Measurements from ENCODE around the gene IGLON5. TPM values are rescaled to one million over a fixed set of nuclear protein-coding genes. Genes with fewer than 3 reads are reported as not detected.

The IGLON5 gene
- total and polyA plus RNA-seq, 2 experiments from 2014 or later = 5.0 to 29.1 TPM

DNA sequence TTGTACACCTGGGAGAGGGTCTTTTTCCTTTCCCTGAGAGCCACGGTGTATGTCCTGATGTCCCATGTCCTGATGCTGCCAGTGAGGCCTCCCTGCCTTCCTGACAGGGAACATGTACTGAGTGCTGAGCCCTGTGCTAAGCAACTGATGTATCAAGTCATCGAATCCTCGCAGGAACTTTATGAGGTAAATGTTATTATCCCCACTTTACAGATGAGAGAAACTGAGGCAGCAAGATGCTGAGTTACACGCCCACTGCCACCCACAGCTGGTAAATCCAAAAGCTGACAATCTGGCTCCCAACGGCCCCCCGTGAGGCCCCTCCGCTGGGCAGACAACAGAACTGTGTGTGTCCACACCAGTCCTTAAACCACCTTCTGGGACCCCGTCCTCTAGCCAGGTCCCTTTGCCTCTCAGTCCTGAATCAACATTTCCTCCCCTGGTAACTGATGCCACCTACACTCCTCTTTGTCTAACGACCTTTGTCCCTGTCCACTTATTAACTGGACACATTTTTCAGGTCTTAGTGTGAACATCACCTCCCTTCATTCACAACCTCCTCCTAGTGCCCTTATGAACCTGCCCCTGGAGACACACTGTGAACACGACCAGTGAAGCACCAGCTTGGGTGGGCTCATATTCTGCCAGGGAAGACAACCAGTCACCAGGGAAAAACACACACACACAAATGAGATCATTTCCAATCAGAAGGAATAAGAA is 35.9 kb downstream of the IGLON5 start (continued):
- TF ChIP-seq, protein P1, sequence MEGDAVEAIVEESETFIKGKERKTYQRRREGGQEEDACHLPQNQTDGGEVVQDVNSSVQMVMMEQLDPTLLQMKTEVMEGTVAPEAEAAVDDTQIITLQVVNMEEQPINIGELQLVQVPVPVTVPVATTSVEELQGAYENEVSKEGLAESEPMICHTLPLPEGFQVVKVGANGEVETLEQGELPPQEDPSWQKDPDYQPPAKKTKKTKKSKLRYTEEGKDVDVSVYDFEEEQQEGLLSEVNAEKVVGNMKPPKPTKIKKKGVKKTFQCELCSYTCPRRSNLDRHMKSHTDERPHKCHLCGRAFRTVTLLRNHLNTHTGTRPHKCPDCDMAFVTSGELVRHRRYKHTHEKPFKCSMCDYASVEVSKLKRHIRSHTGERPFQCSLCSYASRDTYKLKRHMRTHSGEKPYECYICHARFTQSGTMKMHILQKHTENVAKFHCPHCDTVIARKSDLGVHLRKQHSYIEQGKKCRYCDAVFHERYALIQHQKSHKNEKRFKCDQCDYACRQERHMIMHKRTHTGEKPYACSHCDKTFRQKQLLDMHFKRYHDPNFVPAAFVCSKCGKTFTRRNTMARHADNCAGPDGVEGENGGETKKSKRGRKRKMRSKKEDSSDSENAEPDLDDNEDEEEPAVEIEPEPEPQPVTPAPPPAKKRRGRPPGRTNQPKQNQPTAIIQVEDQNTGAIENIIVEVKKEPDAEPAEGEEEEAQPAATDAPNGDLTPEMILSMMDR (conservative IDR thresholded peaks at IDR 0.05; ENCODE audit: low read depth in 2 of 2) = no peak
- TF ChIP-seq, protein P2, sequence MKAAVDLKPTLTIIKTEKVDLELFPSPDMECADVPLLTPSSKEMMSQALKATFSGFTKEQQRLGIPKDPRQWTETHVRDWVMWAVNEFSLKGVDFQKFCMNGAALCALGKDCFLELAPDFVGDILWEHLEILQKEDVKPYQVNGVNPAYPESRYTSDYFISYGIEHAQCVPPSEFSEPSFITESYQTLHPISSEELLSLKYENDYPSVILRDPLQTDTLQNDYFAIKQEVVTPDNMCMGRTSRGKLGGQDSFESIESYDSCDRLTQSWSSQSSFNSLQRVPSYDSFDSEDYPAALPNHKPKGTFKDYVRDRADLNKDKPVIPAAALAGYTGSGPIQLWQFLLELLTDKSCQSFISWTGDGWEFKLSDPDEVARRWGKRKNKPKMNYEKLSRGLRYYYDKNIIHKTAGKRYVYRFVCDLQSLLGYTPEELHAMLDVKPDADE (IDR thresholded peaks at IDR 0.05) = no peak
- TF ChIP-seq CREB1 (CRISPR knock-in tag; IDR thresholded peaks at IDR 0.05; ENCODE audit: low read depth) (no peak), EZH2phosphoT487 (IDR thresholded peaks at IDR 0.05; ENCODE audit: unreplicated experiment) (no peak), JUNB (IDR thresholded peaks at IDR 0.05; ENCODE audit: unreplicated experiment) (no peak)

DNA sequence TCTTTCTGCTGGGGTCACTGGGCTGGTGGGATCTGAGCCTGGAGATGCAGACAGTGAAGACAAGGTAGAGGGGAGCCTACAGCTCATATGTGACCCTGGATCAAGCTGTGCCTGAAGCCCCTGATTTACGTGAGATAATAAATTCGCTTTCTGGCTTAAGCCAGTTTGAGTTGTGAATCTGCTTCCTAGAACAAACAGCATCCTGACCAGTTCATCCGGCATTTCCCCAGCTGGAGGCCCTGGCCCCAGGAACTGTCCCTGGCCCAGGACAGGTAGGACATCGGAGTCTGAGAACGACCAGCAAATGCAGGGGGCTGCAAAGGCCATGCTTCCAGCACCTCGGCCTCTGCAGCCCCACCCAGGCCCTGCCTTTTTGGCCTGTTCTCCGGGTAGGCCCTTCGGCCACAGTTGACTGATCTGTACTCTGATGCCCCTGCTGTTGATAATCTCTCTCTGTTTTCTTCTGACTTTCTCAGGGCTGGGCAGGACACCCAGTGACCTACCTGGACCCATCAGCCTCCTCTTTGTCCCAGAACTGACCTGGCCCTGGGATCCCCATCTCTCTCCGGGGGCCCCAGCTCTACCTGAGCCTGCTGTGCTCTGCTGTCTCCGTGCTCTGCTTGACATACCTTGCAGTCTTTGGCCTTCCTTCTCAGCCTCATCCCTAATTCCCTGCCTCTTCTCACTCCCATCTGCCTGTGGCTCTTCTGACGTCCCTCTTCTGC is 40.0 kb downstream of the IGLON5 start:
- Histone ChIP-seq H3K27me3 (ENCODE audit: insufficient read depth) (no peaks in the 10 kb centered on the region), H3K4me2 (no peak overlapping the region), H3F3A (replicated peaks; ENCODE audit: low read depth) (no peaks in the 10 kb centered on the region), H3K27ac (ENCODE audit: low read depth) (no peak overlapping the region), H3K4me1 (ENCODE audit: insufficient read depth) (peaks cover 9% of the 10 kb centered on the region; the same call in 1 of the 2 replicates), H2AFZ (no peak overlapping the region), H3K9me2 (ENCODE audit: insufficient read depth) (no peaks in the 10 kb centered on the region), H4K20me1 (replicated peaks; ENCODE audit: insufficient read depth) (no peaks in the 10 kb centered on the region; the same call in 1 of the 2 replicates), H3K79me2 (replicated peaks; ENCODE audit: insufficient read depth) (no peaks in the 10 kb centered on the region), H3K36me3 (ENCODE audit: insufficient read depth) (no peaks in the 10 kb centered on the region), H3K4me3 (no peak overlapping the region)
- peaks cover 10% of the 10 kb centered on the region; the same call in 2 of the 3 replicates for H3K36me3 Mint-ChIP-seq (ENCODE audit: low read depth)
- no peaks in the 10 kb centered on the region for H3K9me3 Mint-ChIP-seq
- H3K4me3 Mint-ChIP-seq = no peak overlapping the region
- DNase-seq (ENCODE audit: low spot score) (no peak), ATAC-seq (no peak)
- TF ChIP-seq JUNB (IDR thresholded peaks at IDR 0.05; ENCODE audit: unreplicated experiment) = no peak
- TF ChIP-seq, protein P3, sequence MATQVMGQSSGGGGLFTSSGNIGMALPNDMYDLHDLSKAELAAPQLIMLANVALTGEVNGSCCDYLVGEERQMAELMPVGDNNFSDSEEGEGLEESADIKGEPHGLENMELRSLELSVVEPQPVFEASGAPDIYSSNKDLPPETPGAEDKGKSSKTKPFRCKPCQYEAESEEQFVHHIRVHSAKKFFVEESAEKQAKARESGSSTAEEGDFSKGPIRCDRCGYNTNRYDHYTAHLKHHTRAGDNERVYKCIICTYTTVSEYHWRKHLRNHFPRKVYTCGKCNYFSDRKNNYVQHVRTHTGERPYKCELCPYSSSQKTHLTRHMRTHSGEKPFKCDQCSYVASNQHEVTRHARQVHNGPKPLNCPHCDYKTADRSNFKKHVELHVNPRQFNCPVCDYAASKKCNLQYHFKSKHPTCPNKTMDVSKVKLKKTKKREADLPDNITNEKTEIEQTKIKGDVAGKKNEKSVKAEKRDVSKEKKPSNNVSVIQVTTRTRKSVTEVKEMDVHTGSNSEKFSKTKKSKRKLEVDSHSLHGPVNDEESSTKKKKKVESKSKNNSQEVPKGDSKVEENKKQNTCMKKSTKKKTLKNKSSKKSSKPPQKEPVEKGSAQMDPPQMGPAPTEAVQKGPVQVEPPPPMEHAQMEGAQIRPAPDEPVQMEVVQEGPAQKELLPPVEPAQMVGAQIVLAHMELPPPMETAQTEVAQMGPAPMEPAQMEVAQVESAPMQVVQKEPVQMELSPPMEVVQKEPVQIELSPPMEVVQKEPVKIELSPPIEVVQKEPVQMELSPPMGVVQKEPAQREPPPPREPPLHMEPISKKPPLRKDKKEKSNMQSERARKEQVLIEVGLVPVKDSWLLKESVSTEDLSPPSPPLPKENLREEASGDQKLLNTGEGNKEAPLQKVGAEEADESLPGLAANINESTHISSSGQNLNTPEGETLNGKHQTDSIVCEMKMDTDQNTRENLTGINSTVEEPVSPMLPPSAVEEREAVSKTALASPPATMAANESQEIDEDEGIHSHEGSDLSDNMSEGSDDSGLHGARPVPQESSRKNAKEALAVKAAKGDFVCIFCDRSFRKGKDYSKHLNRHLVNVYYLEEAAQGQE (IDR thresholded peaks at IDR 0.05; ENCODE audit: unreplicated experiment) = no peak
- peaks cover 13% of the 10 kb centered on the region for H3K4me1 Mint-ChIP-seq
- H3K27me3 Mint-ChIP-seq (ENCODE audit: insufficient read depth, low read depth, poor library complexity) = peaks cover under 1% of the 10 kb centered on the region
- peak overlapping the region; percentile 2; the same call in 1 of the 2 replicates for H3K27ac Mint-ChIP-seq

All from GM23338 (cell line).